ENCODE results near the gene PAK6. TPM values are rescaled to one million over a fixed set of nuclear protein-coding genes. Genes with fewer than 3 reads are reported as not detected.

The PAK6 gene
- total RNA-seq, 1 experiment from 2014 or later = 6.4 TPM

Other genes with a start within 250 kb of the PAK6 start
- 245 and 295 TPM in 2 replicates for gene SRP14, start 199.9 kb upstream of the PAK6 start, total RNA-seq (2014; rRNA removed; shearing (Covaris generic))
- gene BMF, start 130.2 kb upstream of the PAK6 start, total RNA-seq (2014; rRNA removed; shearing (Covaris generic)) = 11.6 and 15.4 TPM in 2 replicates
- gene BUB1B, start 78.0 kb upstream of the PAK6 start, total RNA-seq (2014; rRNA removed; shearing (Covaris generic)) = 39.8 and 40.1 TPM in 2 replicates
- not detected in 2 replicates for gene ANKRD63, start 44.0 kb downstream of the PAK6 start, total RNA-seq (2014; rRNA removed; shearing (Covaris generic))
- gene PLCB2, start 68.9 kb downstream of the PAK6 start, total RNA-seq (2014; rRNA removed; shearing (Covaris generic)) = 0.38 and 0.91 TPM in 2 replicates
- gene INAFM2, start 84.6 kb downstream of the PAK6 start, total RNA-seq (2014; rRNA removed; shearing (Covaris generic)) = 7.9 and 10.2 TPM in 2 replicates
- 15.3 and 16.4 TPM in 2 replicates for gene CCDC9B, start 101.9 kb downstream of the PAK6 start, total RNA-seq (2014; rRNA removed; shearing (Covaris generic))
- gene PHGR1, start 112.0 kb downstream of the PAK6 start, total RNA-seq (2014; rRNA removed; shearing (Covaris generic)) = 72.8 and 94.3 TPM in 2 replicates
- gene DISP2, start 119.2 kb downstream of the PAK6 start, total RNA-seq (2014; rRNA removed; shearing (Covaris generic)) = 0.81 and 1.3 TPM in 2 replicates
- 58.7 and 72.9 TPM in 2 replicates for gene KNSTRN, start 143.7 kb downstream of the PAK6 start, total RNA-seq (2014; rRNA removed; shearing (Covaris generic))
- gene IVD, start 166.7 kb downstream of the PAK6 start, total RNA-seq (2014; rRNA removed; shearing (Covaris generic)) = 38.8 and 44.6 TPM in 2 replicates
- 26.6 and 26.7 TPM in 2 replicates for gene BAHD1, start 201.9 kb downstream of the PAK6 start, total RNA-seq (2014; rRNA removed; shearing (Covaris generic))
- 8.6 and 9.0 TPM in 2 replicates for gene CHST14, start 231.9 kb downstream of the PAK6 start, total RNA-seq (2014; rRNA removed; shearing (Covaris generic))